Suprapubic skin (tissue), 4 donors: Measurements from ENCODE around the gene STRIT1.

Source experiments
- POLR2A ChIP-seq, 2 donors: fragments of 450-650 bp; IDR thresholded peaks; one replicate each; pipeline ENCODE4 v1.6.1; 2017; ENCODE audit warnings: antibody characterized with exemption in 2 of 2, mild to moderate bottlenecking in 2 of 2, moderate library complexity in 2 of 2
- POLR2AphosphoS5 ChIP-seq, 3 donors: sonication (generic); formaldehyde crosslinking; IDR thresholded peaks; one replicate each; pipeline ENCODE4 v1.6.1; 2017; ENCODE audit warnings: antibody characterized with exemption in 3 of 3
- TF ChIP-seq, protein P1 (sequence below), 2 donors: fragments of 200-600 bp in 1 of 2; fragments of 450-650 bp in 1 of 2; sonication (generic) in 1 of 2; IDR thresholded peaks; one replicate each; pipeline ENCODE4 v1.5.1; 2016 to 2019; ENCODE audit warnings: antibody characterized with exemption in 2 of 2, mild to moderate bottlenecking in 1 of 2, moderate library complexity in 1 of 2

DNA sequence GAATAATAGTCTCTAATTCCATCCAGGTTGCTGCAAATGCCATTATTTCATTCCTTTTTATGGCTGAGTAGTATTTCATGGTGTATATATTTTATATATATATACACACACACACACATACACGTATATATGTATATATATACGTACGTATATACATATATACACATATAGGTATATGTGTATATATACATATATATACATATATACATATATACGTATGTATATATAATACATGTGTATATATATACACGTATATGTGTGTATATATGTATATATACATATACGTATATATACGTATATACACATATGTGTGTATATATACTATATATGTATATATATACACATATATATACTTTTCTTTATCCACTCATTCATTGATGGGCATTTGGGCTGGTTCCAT lies 13.7 kb upstream of the STRIT1 start:
- TF ChIP-seq, protein P1, sequence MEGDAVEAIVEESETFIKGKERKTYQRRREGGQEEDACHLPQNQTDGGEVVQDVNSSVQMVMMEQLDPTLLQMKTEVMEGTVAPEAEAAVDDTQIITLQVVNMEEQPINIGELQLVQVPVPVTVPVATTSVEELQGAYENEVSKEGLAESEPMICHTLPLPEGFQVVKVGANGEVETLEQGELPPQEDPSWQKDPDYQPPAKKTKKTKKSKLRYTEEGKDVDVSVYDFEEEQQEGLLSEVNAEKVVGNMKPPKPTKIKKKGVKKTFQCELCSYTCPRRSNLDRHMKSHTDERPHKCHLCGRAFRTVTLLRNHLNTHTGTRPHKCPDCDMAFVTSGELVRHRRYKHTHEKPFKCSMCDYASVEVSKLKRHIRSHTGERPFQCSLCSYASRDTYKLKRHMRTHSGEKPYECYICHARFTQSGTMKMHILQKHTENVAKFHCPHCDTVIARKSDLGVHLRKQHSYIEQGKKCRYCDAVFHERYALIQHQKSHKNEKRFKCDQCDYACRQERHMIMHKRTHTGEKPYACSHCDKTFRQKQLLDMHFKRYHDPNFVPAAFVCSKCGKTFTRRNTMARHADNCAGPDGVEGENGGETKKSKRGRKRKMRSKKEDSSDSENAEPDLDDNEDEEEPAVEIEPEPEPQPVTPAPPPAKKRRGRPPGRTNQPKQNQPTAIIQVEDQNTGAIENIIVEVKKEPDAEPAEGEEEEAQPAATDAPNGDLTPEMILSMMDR (IDR thresholded peaks at IDR 0.05), result no peak
- no peak for TF ChIP-seq POLR2A (IDR thresholded peaks at IDR 0.05)
- no peak for TF ChIP-seq POLR2AphosphoS5 (IDR thresholded peaks at IDR 0.05)
